Retinal pigment epithelial cell (primary cell): Measurements from ENCODE around the gene MMAB.

Experiments
- DNase-seq: peaks from one replicate; pipeline ENCODE4 v3.0.0-alpha.2; 2010; ENCODE audit warnings: low read depth
- H3K4me3 ChIP-seq: 2 replicates; pipeline ENCODE4 v1.5.1; 2011; ENCODE audit warnings: mild to moderate bottlenecking, low read length, control low read depth, moderate library complexity
- TF ChIP-seq, protein P1 (sequence below): conservative IDR thresholded peaks from 2 replicates; pipeline ENCODE4 v1.5.1; 2011; ENCODE audit warnings: low read depth, low read length, control low read depth, inconsistent platforms

Gene MMAB

GRCh38 chr12:109529691-109530640 is 43.3 kb downstream of the MMAB start:
- TF ChIP-seq, protein P1, sequence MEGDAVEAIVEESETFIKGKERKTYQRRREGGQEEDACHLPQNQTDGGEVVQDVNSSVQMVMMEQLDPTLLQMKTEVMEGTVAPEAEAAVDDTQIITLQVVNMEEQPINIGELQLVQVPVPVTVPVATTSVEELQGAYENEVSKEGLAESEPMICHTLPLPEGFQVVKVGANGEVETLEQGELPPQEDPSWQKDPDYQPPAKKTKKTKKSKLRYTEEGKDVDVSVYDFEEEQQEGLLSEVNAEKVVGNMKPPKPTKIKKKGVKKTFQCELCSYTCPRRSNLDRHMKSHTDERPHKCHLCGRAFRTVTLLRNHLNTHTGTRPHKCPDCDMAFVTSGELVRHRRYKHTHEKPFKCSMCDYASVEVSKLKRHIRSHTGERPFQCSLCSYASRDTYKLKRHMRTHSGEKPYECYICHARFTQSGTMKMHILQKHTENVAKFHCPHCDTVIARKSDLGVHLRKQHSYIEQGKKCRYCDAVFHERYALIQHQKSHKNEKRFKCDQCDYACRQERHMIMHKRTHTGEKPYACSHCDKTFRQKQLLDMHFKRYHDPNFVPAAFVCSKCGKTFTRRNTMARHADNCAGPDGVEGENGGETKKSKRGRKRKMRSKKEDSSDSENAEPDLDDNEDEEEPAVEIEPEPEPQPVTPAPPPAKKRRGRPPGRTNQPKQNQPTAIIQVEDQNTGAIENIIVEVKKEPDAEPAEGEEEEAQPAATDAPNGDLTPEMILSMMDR, result no peak
- DNase-seq, result no peak
- H3K4me3 ChIP-seq, result no peak overlapping the region

DNA sequence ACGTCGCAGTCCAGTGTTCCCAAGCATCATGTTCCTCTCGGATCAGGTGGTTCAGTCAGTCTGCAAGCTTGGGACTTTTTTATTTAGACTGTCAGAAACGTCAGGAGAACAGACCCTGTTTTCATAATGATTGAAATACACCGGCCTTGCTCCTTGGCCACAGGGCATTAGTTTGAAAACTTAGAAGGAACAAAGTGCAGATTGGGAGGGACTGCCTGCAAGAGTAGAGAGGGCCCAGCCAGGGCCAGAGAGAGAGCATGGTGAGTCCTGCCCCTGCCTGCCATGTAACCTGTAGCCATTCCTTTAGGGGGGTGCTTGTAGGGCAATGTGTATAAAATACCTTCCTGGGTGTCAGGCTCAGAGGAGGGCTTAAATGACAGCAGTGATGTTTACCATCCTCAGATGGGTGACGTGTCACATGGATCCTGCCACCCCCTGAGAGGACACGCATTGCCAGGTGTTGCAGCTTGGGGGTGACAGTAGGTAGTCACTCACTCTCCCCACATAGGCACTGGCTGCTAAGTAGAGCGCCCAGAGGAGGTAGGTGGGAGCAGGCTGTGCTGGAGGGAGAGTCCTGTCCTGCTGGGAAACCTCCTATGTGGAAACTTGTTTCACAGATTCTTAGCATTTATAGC is 45.7 kb downstream of the MMAB start:
- TF ChIP-seq, protein P1, result no peak
- H3K4me3 ChIP-seq, result no peak overlapping the region
- no peak for DNase-seq

GRCh38 chr12:109525279-109525585 is 48.1 kb downstream of the MMAB start:
- DNase-seq, result no peak
- TF ChIP-seq, protein P1, result no peak
- H3K4me3 ChIP-seq, result no peak overlapping the region

- no peak for DNase-seq
- TF ChIP-seq, protein P1, result no peak
Measured at GRCh38 chr12:109524466-109525278, 48.6 kb downstream of the MMAB start.

DNA sequence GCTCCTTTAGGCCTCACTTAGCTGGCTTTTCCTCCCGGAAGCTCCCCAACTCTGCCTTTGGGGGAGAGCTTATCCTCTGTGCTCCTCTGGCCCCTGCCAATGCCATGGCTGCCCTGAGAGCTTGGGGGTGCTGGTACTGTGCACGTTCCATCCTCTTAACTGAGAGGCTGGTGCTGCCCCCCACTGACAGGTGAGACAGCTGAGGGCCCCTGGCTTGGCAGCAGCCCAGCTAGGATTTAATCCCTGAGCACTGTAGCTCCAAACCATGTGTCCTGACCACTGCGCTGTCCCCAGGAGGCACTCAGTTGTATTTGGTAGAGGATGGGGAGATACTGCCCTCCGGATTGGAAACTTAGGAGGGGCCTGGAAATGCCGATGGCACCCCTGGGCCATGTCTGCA is 49.8 kb downstream of the MMAB start:
- DNase-seq, result no peak
- no peak overlapping the region for H3K4me3 ChIP-seq
- TF ChIP-seq, protein P1, result no peak

More at GRCh38 chr12:109524466-109525278, 48.6 kb downstream of the MMAB start:
- no peak overlapping the region for H3K4me3 ChIP-seq

- H3K4me3 ChIP-seq, result no peak overlapping the region
- no peak for DNase-seq
- TF ChIP-seq, protein P1, result no peak
Measured at GRCh38 chr12:109523071-109523470, 50.2 kb downstream of the MMAB start.
